Natural killer cell treated with Interleukin-12 subunit alpha and Interleukin-12 subunit beta and Interleukin-15 and Interleukin-18, amount 100 ng/mL, for 72 hours (primary cell): Measurements from ENCODE around the gene PALMD. TPM values are rescaled to one million over a fixed set of nuclear protein-coding genes. Genes with fewer than 3 reads are reported as not detected.

Experiments
- ATAC-seq, 2 donors: fragments of 150-1000 bp; cut with Tn5 transposase in 1 of 2; sonication (Bioruptor Pico), chemical (Tn5 transposase) in 1 of 2; 2 replicates each; pipeline ENCODE4 v1.10.0; 2021
- DNase-seq: peaks from one replicate; pipeline ENCODE4 v3.0.0; 2022; ENCODE audit warnings: low spot score
- H3K27ac Mint-ChIP-seq, 2 donors: 1 replicate in 1 of 2; 2 replicates in 1 of 2; pipeline ENCODE4 v1.8.0; 2022; ENCODE audit warnings: mixed read lengths in 2 of 2, mild to moderate bottlenecking in 1 of 2, moderate library complexity in 1 of 2
- H3K27me3 Mint-ChIP-seq, 2 donors: 1 replicate in 1 of 2; 2 replicates in 1 of 2; pipeline ENCODE4 v1.8.0; 2022; ENCODE audit warnings: mixed read lengths in 2 of 2
- H3K36me3 Mint-ChIP-seq: one replicate; pipeline ENCODE4 v1.8.0; 2022; ENCODE audit warnings: mixed read lengths
- H3K4me1 Mint-ChIP-seq, 2 donors: 1 replicate in 1 of 2; 2 replicates in 1 of 2; pipeline ENCODE4 v1.8.0; 2022; ENCODE audit warnings: low read depth in 2 of 2, mixed read lengths in 2 of 2, mild to moderate bottlenecking in 1 of 2
- H3K4me3 Mint-ChIP-seq: one replicate; pipeline ENCODE4 v1.8.0; 2022; ENCODE audit warnings: mixed read lengths
- H3K9me3 Mint-ChIP-seq: 2 replicates; pipeline ENCODE4 v1.8.0; 2022; ENCODE audit warnings: mixed read lengths
- total RNA-seq, 2 donors: library from RNA; stranded (reverse); gene quantifications; one replicate each; pipeline ENCODE4 v1.2.3, GENCODE V29; 2022

PALMD gene
- total RNA-seq, 2 donors from 2014 or later, result not detected

DNA sequence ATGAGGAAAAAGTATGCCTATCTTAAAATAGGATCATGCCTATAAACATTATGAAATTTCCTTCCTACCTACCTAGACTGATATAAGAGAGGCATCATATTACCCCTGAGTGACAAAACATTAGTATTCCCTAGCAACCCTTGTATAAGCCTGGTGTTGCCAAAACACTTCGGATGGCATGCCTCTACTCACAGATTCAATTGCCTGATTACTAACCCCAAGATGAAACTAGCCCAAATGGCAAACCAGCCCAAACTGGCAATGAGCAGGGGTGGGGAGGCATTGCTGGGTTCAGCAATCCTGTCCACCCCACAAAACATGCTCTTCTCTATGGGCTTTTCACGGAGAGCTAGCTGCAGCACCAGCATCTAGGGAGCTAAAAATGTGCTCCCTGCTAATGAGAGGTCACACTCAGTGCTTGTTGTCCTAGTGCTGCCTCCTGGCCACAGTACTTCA, 13.9 kb downstream of the PALMD start:
- ATAC-seq (no peak), DNase-seq (no peak)
- Mint-ChIP-seq H3K4me3 (no peak overlapping the region), H3K36me3 (no peaks in the 10 kb centered on the region), H3K4me1 (no peaks in the 10 kb centered on the region), H3K27me3 (peaks cover 10 to 18% of the 10 kb centered on the region in 2 donors), H3K27ac (no peak overlapping the region), H3K9me3 (peaks cover 2% of the 10 kb centered on the region)

DNA sequence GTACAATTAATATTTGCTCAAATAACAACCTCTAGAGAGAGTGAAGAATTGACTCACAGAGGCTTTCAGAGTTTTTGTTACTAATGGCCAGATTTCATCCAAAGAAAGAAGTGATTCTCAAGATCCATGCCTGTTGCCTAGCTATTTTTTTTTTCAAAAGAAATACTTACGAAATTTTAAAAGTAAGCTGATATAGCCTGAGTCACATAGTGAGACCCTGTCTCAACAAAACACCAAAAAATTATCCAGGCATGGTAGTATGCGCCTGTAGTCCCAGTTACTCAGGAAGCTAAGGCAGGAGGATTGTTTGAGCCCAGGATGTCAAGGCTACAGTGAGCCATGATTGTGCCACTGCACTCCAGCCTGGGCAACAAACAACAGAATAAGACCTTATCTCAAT, 14.6 kb downstream of the PALMD start:
- DNase-seq, result no peak
- Mint-ChIP-seq H3K27me3 (peaks cover 10 to 20% of the 10 kb centered on the region in 2 donors), H3K36me3 (no peaks in the 10 kb centered on the region), H3K27ac (no peak overlapping the region), H3K4me3 (no peak overlapping the region), H3K4me1 (no peaks in the 10 kb centered on the region), H3K9me3 (peaks cover 2% of the 10 kb centered on the region)
- ATAC-seq, result no peak

DNA sequence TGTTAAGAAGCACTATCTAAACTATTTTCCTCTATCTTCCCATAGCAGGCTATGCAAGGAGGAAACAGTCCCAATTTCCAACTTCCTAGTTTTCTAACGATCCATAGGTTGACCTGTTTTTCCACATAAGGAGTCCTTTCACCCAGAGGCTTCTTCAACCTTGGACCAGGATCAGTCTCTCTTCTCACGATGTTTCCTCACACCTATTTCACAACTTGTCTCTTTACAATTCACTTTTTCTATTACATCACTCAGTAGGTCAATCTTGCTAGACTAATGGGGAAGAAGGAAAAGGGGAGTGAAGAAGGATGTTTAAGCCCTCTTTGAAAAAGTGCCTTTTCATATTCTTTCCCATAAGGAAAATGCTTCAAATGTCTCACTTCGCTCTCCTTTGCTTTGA, 15.9 kb downstream of the PALMD start:
- DNase-seq (no peak), ATAC-seq (no peak)
- Mint-ChIP-seq H3K27ac (no peak overlapping the region), H3K9me3 (peaks cover 2% of the 10 kb centered on the region), H3K36me3 (no peaks in the 10 kb centered on the region), H3K4me1 (no peaks in the 10 kb centered on the region), H3K27me3 (peaks cover 10 to 20% of the 10 kb centered on the region in 2 donors), H3K4me3 (no peak overlapping the region)

DNA sequence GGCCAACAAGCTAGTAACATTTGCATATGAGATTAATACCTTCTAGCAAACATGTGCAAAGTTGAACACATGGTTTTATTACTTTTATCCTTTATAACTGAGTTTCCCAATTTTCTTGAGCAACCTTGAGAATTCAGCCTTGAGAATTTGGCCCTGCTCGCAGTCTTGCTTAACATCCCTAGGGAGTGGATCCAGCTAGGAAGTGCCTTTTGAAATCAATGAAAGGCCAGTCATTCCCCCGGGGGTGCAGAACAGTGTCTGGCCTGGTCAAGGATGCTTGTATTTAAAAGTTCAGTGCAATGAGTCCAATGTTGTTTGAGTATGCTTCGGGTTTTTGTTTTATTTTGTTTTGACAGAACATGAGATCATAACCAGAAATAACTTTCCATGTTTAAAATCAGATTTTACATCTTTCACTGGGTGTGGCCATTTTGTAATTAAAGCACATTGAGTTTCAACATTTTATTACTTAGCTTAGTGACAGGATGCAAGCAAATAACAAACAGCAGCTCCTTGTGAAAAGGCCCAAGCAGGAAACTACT, 16.7 kb downstream of the PALMD start:
- no peak overlapping the region for H3K4me3 Mint-ChIP-seq
- peaks cover 2% of the 10 kb centered on the region for H3K9me3 Mint-ChIP-seq
- H3K4me1 Mint-ChIP-seq, result no peaks in the 10 kb centered on the region
- peaks cover 14 to 20% of the 10 kb centered on the region in 2 donors for H3K27me3 Mint-ChIP-seq
- H3K27ac Mint-ChIP-seq, result no peak overlapping the region
- DNase-seq (no peak), ATAC-seq (no peak)
- no peaks in the 10 kb centered on the region for H3K36me3 Mint-ChIP-seq

DNA sequence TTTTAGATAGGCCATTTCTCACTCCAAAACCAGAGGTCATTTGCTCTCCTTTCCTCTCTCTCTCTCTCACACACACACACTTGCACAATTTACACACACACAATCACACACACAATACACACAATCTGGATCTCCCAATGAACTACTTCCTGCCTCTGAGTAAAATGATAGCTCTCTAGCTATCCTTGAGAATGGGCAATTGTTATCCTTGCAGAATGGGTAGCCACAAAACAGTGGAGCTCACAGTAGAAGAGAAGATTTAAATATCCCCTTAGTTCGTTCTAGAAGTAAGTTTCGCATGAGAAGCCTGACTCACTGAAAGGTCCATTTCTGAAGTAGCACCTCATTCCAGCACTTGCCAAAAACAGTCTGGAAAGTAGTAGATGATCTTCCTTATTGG, 17.6 kb downstream of the PALMD start:
- no peak for ATAC-seq
- Mint-ChIP-seq H3K9me3 (peaks cover 2% of the 10 kb centered on the region), H3K4me3 (no peak overlapping the region), H3K27ac (no peak overlapping the region), H3K36me3 (no peaks in the 10 kb centered on the region), H3K4me1 (no peaks in the 10 kb centered on the region), H3K27me3 (peaks cover 14 to 20% of the 10 kb centered on the region in 2 donors)
- DNase-seq, result no peak

DNA sequence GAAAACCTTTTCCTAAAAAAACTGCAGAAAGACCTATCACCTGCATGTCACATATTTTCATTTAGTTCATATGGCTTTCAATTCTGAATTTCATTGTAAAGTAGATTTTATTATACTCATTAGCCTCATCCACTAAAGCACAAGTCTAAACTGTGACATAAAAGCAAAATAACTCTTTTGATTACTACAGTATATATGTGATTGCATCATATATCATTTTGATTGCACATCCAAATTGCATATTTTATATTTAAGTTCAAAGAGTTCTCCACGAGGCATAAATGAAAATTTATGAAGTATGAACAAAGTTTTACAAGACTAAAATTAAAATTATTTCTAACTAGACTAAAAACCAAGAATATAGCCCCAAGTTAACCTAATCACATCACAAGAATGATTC, 19.3 kb downstream of the PALMD start:
- H3K36me3 Mint-ChIP-seq, result no peaks in the 10 kb centered on the region
- peaks cover 13% of the 10 kb centered on the region in 2 donors for H3K27me3 Mint-ChIP-seq
- H3K4me1 Mint-ChIP-seq, result no peaks in the 10 kb centered on the region
- no peak overlapping the region for H3K27ac Mint-ChIP-seq
- H3K9me3 Mint-ChIP-seq, result peaks cover 2% of the 10 kb centered on the region
- H3K4me3 Mint-ChIP-seq, result no peak overlapping the region
- ATAC-seq, result no peak
- DNase-seq, result no peak

DNA sequence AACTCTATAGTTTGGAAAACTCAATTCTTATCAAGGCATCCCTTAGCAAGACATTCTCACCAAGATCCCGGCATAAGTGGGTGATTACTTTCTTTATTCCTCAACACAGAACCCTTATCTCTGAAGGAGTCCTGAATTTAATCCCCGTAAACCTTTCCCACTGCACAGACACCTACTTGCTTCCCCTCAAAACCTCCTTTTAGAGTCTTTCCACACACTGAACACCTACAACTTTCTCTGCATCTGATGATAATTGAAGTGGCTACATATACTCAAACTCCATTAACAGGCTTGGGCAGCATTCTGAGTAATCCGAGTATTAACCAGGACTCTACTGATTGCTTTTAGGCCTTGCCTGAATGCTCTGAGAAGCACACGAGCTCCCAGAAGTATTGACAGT, 23.5 kb downstream of the PALMD start:
- Mint-ChIP-seq H3K27ac (no peak overlapping the region), H3K4me1 (no peaks in the 10 kb centered on the region), H3K9me3 (no peaks in the 10 kb centered on the region), H3K27me3 (peaks cover 12 to 23% of the 10 kb centered on the region in 2 donors), H3K36me3 (no peaks in the 10 kb centered on the region), H3K4me3 (no peak overlapping the region)
- DNase-seq, result no peak
- ATAC-seq, result no peak

DNA sequence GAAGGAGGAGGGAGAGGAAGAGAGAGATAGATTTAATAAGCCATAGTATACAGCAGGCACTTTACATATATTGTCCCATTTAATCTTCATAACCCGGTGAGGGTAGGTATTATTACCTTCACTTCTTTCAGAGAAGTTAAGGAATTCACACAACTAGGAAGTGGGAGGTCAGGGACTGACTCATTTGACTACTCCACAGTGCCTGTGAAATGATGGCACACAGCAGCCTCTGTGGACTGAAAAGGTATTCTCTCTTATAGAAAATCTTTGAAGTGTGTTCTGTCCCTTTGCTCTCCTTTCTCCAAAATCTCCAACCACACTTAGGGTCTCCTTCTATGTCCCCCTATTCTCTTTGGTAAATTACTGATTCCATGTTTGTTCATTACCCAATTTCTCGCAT, 23.9 kb downstream of the PALMD start:
- Mint-ChIP-seq H3K4me1 (no peaks in the 10 kb centered on the region), H3K9me3 (no peaks in the 10 kb centered on the region), H3K27ac (no peak overlapping the region), H3K4me3 (no peak overlapping the region), H3K36me3 (no peaks in the 10 kb centered on the region), H3K27me3 (peaks cover 10 to 23% of the 10 kb centered on the region in 2 donors)
- no peak for DNase-seq
- ATAC-seq, result no peak

DNA sequence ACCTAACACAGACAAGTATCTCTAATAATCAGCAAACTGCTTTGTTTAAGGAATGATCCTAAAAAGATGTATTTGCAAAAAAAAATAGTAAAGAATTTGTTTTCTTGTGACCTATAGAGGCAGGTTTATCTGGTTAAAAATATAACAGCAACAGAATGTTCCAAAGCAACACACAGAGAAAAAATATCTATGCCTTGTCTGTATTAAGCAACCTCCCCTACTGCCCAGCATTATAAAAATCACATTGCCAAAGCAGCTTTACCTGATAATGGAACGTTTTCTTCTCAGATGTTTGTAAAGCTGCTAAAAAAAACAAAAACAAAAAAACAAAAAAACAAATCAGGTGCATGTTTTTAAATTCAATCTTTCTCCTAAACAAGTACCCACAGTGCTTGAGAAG, 24.7 kb downstream of the PALMD start:
- Mint-ChIP-seq H3K9me3 (no peaks in the 10 kb centered on the region), H3K4me3 (no peak overlapping the region), H3K27me3 (peaks cover 10 to 21% of the 10 kb centered on the region in 2 donors), H3K27ac (no peak overlapping the region), H3K4me1 (no peaks in the 10 kb centered on the region), H3K36me3 (no peaks in the 10 kb centered on the region)
- no peak for ATAC-seq
- no peak for DNase-seq

DNA sequence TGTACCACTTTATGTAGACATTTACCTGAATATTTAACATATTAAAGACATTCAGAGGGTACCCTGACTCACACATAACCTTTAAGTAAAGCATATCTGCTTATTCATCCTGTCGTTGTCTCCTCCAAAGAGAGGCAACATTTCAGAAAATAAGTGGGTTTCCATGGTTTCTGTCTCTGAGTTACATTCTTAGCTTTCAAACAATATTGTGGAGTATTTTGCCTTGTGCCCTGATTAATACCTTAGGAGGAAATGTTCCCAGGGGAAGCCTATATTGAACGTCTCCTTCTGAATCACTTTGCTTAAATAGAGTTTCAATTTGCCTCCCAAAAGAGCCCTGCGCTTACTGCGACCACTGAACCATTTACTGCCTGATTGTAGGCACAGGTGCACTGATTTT, 26.1 kb downstream of the PALMD start:
- ATAC-seq, result no peak
- H3K36me3 Mint-ChIP-seq, result no peaks in the 10 kb centered on the region
- H3K27me3 Mint-ChIP-seq, result peaks cover 11 to 21% of the 10 kb centered on the region in 2 donors
- no peaks in the 10 kb centered on the region for H3K4me1 Mint-ChIP-seq
- no peaks in the 10 kb centered on the region for H3K9me3 Mint-ChIP-seq
- DNase-seq, result no peak
- H3K4me3 Mint-ChIP-seq, result no peak overlapping the region
- no peak overlapping the region for H3K27ac Mint-ChIP-seq

DNA sequence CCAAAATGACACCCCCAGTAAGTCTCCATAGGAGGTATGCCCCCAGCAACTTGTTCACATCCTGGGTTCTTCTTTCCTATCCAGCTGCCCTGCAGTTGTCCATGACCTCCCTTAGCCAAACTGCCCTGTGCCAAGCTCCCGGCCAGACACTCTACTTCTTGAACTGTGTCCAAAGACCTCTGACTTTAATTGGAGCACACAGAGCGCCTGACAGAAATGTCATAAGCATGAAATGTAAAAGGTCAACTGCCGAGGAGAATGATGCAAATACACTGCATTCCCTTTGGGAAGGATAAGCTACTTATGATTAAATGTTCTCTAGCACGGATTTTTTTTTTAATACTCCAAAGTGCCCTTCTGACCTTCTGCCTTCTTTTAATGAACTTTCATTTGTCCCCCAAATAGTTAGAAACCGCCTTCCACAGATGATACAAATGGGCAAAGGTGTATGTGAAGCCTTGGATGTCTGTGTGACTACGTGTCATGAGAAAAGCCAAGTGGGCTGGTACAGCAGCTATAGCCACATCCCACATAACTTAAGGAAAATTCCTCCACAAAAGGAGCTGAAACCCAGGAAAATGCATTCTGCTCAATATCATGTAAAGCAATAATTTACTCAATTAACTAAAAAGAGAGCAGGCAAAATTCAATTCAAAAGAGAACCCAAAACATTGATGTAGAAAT, 26.8 kb downstream of the PALMD start:
- no peaks in the 10 kb centered on the region for H3K4me1 Mint-ChIP-seq
- no peak overlapping the region for H3K4me3 Mint-ChIP-seq
- no peak for ATAC-seq
- H3K36me3 Mint-ChIP-seq, result no peaks in the 10 kb centered on the region
- DNase-seq, result no peak
- no peaks in the 10 kb centered on the region for H3K9me3 Mint-ChIP-seq
- peaks cover 11 to 21% of the 10 kb centered on the region in 2 donors for H3K27me3 Mint-ChIP-seq
- no peak overlapping the region for H3K27ac Mint-ChIP-seq

DNA sequence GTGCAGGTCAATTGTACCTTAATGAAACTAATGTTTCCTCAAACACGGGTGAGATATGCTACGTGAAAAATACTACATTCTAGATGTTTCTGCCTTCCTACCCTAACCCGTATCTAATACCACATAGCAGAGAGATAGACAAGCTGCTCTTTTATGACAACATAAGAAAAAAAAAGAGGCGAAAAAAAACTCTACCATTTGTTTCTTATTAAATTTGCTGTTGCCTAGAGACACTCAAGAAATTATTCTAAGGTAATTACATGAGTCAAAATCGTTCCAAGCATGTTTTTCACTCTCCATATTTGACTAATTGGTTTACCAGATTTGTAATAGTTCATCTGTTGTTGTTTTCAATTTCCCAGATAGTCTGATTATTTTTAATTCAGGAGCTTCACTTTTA, 27.4 kb downstream of the PALMD start:
- H3K27me3 Mint-ChIP-seq, result peaks cover 11 to 21% of the 10 kb centered on the region in 2 donors
- ATAC-seq (no peak), DNase-seq (no peak)
- H3K9me3 Mint-ChIP-seq, result no peaks in the 10 kb centered on the region
- no peaks in the 10 kb centered on the region for H3K4me1 Mint-ChIP-seq
- no peak overlapping the region for H3K27ac Mint-ChIP-seq
- no peaks in the 10 kb centered on the region for H3K36me3 Mint-ChIP-seq
- no peak overlapping the region for H3K4me3 Mint-ChIP-seq

DNA sequence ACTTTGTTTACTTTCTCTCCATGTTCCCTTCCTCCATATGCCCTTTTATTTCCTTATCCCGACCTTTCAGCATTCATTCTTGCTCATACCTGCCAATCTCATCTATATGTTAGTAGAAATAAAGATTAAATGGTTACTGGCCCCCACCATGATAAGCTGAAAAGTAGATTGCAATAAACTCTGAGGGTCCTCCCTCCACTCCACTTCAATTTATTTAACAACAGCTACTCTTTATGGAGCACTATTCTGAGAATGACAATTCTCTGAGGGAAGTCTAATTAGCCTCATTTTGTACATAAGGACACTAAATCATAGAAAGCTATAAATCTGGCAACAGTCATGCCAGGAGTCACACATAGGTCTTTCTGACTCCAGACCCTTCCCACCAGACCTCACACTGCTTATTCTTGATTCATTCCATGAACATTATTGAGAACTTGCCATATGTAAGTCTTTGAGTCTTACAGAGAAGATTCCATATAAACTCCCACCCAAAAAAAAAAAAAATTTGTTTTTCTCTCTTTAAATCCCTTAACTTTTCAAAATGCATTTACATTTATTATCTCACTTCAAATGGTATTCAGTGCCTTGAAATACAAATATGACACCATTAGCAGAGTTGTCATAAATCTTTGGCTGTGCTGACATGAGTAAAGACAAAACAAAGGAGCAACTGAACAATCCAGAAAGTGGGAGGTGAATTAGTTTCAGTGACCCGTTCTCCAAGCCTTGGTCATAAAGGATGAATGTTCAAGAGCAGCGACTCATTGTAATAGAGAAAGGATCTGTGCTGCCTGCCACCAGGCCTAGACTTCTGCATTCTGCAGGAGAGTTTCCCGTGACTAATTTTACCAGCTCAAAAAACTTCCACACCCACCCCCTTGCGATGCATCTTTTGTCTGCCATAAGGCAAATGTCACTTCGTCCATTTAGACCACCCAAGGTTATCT, 28.5 kb downstream of the PALMD start:
- DNase-seq (no peak), ATAC-seq (no peak)
- no peaks in the 10 kb centered on the region for H3K4me1 Mint-ChIP-seq
- H3K9me3 Mint-ChIP-seq, result no peaks in the 10 kb centered on the region
- H3K27ac Mint-ChIP-seq, result no peak overlapping the region
- H3K27me3 Mint-ChIP-seq, result peaks cover 10 to 21% of the 10 kb centered on the region in 2 donors
- no peaks in the 10 kb centered on the region for H3K36me3 Mint-ChIP-seq
- no peak overlapping the region for H3K4me3 Mint-ChIP-seq

DNA sequence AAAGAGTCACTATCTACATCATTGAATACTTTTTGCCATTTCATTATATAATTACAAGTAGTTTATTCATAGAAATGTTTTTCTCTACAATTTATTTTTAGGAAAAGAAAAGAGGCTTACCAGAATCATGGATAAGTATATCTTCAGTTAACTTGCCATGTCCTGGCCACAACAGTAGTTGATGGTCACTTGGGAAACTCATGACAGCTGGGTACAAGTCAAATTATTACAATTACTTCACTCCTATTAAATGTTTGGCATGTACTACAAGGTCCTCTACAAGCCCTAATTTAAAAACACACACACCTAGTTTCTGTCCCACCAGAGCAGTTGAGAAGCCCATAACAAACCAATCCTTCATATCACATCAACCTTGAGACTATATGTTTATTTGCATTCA, 29.4 kb downstream of the PALMD start:
- Mint-ChIP-seq H3K27me3 (peaks cover 8 to 21% of the 10 kb centered on the region in 2 donors), H3K27ac (no peak overlapping the region)

More for the DNA sequence above, 29.4 kb downstream of the PALMD start:
- no peaks in the 10 kb centered on the region for H3K9me3 Mint-ChIP-seq
- ATAC-seq (no peak), DNase-seq (no peak)
- H3K4me3 Mint-ChIP-seq, result no peak overlapping the region
- no peaks in the 10 kb centered on the region for H3K36me3 Mint-ChIP-seq
- no peaks in the 10 kb centered on the region for H3K4me1 Mint-ChIP-seq
